OCI-LY3 (cell line): ENCODE results near the gene POMT2.

Experiments used
- H2AFZ ChIP-seq: fragments of 200-600, 300-600 bp; shearing (Covaris generic); 2 replicates; pipeline ENCODE4 v1.6.0; 2014; ENCODE audit warnings: antibody characterized with exemption, low read depth, low read length
- H3K27ac ChIP-seq: fragments of 200-600, 300-600 bp; sonication (generic); 2 replicates; pipeline ENCODE4 v1.5.1; 2014; ENCODE audit warnings: mild to moderate bottlenecking, low read length, moderate library complexity, mixed read lengths
- H3K27me3 ChIP-seq: fragments of 200-600, 300-600 bp; sonication (generic); 2 replicates; pipeline ENCODE4 v1.6.1; 2014; ENCODE audit warnings: low read depth, low read length, mixed read lengths
- H3K36me3 ChIP-seq: fragments of 200-600, 300-600 bp; sonication (generic); replicated peaks from 2 replicates; pipeline ENCODE3; 2014; ENCODE audit warnings: low read depth, low read length, mixed read lengths
- H3K4me1 ChIP-seq: fragments of 300-600, 200-600 bp; sonication (generic); 2 replicates; pipeline ENCODE4 v1.6.1; 2014; ENCODE audit warnings: low read length, mixed read lengths
- H3K4me2 ChIP-seq: fragments of 200-600, 300-600 bp; sonication (generic); 2 replicates; pipeline ENCODE4 v1.6.1; 2014; ENCODE audit warnings: low read length, mixed read lengths
- H3K4me3 ChIP-seq: fragments of 300-600, 200-600 bp; sonication (generic); 2 replicates; pipeline ENCODE4 v1.5.1; 2014; ENCODE audit warnings: antibody characterized with exemption, mild to moderate bottlenecking, low read length, moderate library complexity
- H3K79me2 ChIP-seq: fragments of 300-600, 200-600 bp; shearing (Covaris generic); 2 replicates; pipeline ENCODE4 v1.6.1; 2014; ENCODE audit warnings: mild to moderate bottlenecking, low read length, mixed read lengths
- H3K9ac ChIP-seq: fragments of 300-600, 200-600 bp; shearing (Covaris generic); 2 replicates; pipeline ENCODE4 v1.6.0; 2014; ENCODE audit warnings: mild to moderate bottlenecking, low read length, moderate library complexity
- H3K9me3 ChIP-seq: fragments of 200-600, 300-600 bp; shearing (Covaris generic); 2 replicates; pipeline ENCODE4 v1.6.1; 2014; ENCODE audit warnings: low read length, mixed read lengths; ENCODE audit not compliant: insufficient read depth
- H4K20me1 ChIP-seq: fragments of 200-600, 300-600 bp; sonication (generic); 2 replicates; pipeline ENCODE4 v1.6.1; 2016; ENCODE audit warnings: low read length, mixed read lengths; ENCODE audit not compliant: insufficient read depth
- EZH2phosphoT487 ChIP-seq: fragments of 200-600 bp; shearing (Covaris generic); IDR thresholded peaks from 2 replicates; pipeline ENCODE4 v1.6.1; 2018; ENCODE audit warnings: antibody characterized with exemption, mixed run types, low read depth
- TF ChIP-seq, protein P1 (sequence below): fragments of 200-600, 300-600 bp; sonication (generic); IDR thresholded peaks from 2 replicates; pipeline ENCODE4 v1.5.1; 2014; ENCODE audit warnings: antibody characterized with exemption, low read length, low read depth

POMT2 gene

DNA sequence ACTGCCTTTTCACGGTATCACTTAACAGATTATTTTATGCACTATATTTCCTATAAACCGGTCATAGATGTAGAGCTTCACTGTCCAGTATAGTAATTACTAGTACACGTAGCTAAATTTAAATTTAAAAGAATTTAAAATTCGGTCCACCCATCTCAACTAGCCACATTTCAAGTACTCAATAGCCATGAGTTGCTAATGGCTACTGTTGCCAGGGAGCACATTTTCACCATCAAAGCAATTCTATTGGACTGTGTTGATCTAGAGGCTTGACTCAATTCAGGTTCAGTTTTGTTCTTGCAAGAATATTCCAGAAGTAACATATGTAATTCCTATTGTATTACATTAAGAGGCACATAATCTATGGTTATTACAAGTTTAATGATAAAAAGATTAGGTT, 36.2 kb upstream of the POMT2 start:
- TF ChIP-seq, protein P1, sequence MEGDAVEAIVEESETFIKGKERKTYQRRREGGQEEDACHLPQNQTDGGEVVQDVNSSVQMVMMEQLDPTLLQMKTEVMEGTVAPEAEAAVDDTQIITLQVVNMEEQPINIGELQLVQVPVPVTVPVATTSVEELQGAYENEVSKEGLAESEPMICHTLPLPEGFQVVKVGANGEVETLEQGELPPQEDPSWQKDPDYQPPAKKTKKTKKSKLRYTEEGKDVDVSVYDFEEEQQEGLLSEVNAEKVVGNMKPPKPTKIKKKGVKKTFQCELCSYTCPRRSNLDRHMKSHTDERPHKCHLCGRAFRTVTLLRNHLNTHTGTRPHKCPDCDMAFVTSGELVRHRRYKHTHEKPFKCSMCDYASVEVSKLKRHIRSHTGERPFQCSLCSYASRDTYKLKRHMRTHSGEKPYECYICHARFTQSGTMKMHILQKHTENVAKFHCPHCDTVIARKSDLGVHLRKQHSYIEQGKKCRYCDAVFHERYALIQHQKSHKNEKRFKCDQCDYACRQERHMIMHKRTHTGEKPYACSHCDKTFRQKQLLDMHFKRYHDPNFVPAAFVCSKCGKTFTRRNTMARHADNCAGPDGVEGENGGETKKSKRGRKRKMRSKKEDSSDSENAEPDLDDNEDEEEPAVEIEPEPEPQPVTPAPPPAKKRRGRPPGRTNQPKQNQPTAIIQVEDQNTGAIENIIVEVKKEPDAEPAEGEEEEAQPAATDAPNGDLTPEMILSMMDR = no peak
- no peak for TF ChIP-seq EZH2phosphoT487
- no peaks in the 10 kb centered on the region for H3K27me3 ChIP-seq
- no peak overlapping the region for H3K27ac ChIP-seq
- no peak overlapping the region for H3K4me3 ChIP-seq
- H3K36me3 ChIP-seq = peaks cover 3% of the 10 kb centered on the region
- H4K20me1 ChIP-seq = no peaks in the 10 kb centered on the region
- H3K79me2 ChIP-seq = peaks cover 8% of the 10 kb centered on the region; the same call in 1 of the 2 replicates
- H2AFZ ChIP-seq = no peak overlapping the region
- no peaks in the 10 kb centered on the region for H3K9me3 ChIP-seq
- 0 out of 2 replicates have a peak, but pooled peaks cover 3% of the 10 kb centered on the region for H3K4me1 ChIP-seq
- H3K4me2 ChIP-seq = no peak overlapping the region
- no peak overlapping the region for H3K9ac ChIP-seq

DNA sequence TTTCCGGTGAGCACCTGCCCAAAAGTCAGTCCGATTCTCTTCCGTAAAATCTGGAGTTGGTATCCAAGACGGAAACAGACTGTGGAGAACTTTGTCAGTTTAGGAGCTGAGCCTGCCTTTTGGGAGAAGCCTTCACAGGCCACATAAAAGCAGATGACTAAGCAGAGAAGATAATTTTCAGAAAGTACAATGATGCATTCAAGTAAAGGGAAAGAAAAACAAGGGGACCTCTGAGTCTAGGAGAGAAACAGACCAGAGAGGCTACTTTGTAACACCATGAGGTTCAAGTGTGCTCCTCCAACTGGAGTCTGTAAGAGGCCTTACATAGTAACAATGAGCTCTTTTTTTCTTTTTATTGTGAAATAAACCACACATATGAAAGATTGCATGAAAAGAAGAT, 35.1 kb upstream of the POMT2 start:
- Histone ChIP-seq H2AFZ (no peak overlapping the region), H3K9ac (no peak overlapping the region), H3K27ac (no peak overlapping the region), H3K9me3 (no peaks in the 10 kb centered on the region), H3K79me2 (0 out of 2 replicates have a peak, but pooled peaks cover 3% of the 10 kb centered on the region), H3K4me1 (0 out of 2 replicates have a peak, but pooled peaks cover 3% of the 10 kb centered on the region), H3K27me3 (no peaks in the 10 kb centered on the region), H3K4me2 (no peak overlapping the region), H3K36me3 (peaks cover 5% of the 10 kb centered on the region), H4K20me1 (no peaks in the 10 kb centered on the region), H3K4me3 (no peak overlapping the region)
- no peak for TF ChIP-seq EZH2phosphoT487
- TF ChIP-seq, protein P1 = no peak

DNA sequence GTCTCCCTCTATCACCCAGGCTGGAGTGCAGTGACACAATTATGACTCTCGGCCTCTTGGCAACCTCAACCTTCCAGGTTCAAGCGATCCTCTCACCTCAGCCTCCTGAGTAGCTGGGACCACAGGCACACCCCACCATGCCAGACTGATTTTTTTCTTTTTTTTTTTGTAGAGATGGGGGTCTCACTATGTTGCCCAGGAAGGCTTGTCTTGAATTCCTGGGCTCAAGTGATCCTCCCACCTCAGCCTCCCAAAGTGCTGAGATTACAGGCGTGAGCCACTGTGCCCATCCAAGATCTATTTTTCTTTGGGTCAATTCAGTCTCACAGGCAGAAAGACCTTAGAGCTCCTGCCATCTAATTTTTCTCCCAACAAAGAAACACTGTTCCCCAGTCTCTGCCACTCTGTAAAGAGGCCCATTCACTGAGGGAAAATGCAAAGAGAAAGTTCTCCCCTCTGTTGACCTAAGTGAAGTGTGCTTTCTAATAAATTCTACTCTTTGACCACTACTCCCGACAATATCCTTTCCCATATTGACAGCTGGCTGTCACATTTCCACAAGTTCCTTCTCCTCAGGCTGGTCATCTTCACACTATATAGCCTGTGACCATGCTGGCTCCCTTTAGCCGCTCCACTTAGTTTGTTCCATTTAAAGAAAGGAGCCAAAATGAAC, 32.9 kb upstream of the POMT2 start:
- H3K27me3 ChIP-seq = no peaks in the 10 kb centered on the region
- H4K20me1 ChIP-seq = no peaks in the 10 kb centered on the region
- H3K9me3 ChIP-seq = no peaks in the 10 kb centered on the region
- H2AFZ ChIP-seq = no peak overlapping the region
- peaks cover 21% of the 10 kb centered on the region for H3K36me3 ChIP-seq
- H3K79me2 ChIP-seq = 0 out of 2 replicates have a peak, but pooled peaks cover 3% of the 10 kb centered on the region
- H3K4me3 ChIP-seq = no peak overlapping the region
- peaks cover 2% of the 10 kb centered on the region; the same call in 1 of the 2 replicates for H3K4me1 ChIP-seq
- no peak for TF ChIP-seq EZH2phosphoT487
- TF ChIP-seq, protein P1 = no peak
- H3K4me2 ChIP-seq = no peak overlapping the region
- no peak overlapping the region for H3K9ac ChIP-seq
- no peak overlapping the region for H3K27ac ChIP-seq

DNA sequence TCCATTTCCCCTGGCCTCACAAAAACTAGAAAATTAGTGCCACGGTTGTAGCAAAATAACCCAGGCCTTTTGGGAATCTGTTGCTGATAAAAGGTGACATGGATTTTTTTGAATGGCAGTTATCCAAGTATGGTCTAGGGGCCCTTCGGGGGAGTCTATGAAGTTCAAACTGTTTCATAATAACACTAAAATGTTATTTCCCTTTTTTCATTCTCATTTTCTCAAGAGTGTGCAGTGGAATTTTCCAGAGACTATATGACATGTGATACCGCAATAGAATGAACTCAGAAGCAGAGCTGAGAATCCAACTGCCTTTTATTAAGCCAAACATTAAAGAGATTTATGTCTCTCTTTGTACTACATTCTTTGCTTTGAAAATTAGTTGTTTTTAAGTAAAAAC, 27.1 kb upstream of the POMT2 start:
- no peak overlapping the region for H3K4me3 ChIP-seq
- peak overlapping the region; percentile 12; the same call in 1 of the 2 replicates for H3K9ac ChIP-seq
- no peaks in the 10 kb centered on the region for H3K27me3 ChIP-seq
- H3K27ac ChIP-seq = peak overlapping the region; percentile 47
- no peaks in the 10 kb centered on the region for H3K79me2 ChIP-seq
- peak overlapping the region; percentile 43 for H3K4me2 ChIP-seq
- H3K9me3 ChIP-seq = no peaks in the 10 kb centered on the region
- TF ChIP-seq, protein P1 = no peak
- TF ChIP-seq EZH2phosphoT487 = no peak
- H4K20me1 ChIP-seq = no peaks in the 10 kb centered on the region
- H3K4me1 ChIP-seq = peaks cover 17% of the 10 kb centered on the region
- H3K36me3 ChIP-seq = peaks cover 28% of the 10 kb centered on the region
- no peak overlapping the region for H2AFZ ChIP-seq
